ENCODE data around the gene HCN1. TPM values are rescaled to one million over a fixed set of nuclear protein-coding genes. Genes with fewer than 3 reads are reported as not detected.

HCN1 gene
- not detected in 2 replicates for total RNA-seq

DNA sequence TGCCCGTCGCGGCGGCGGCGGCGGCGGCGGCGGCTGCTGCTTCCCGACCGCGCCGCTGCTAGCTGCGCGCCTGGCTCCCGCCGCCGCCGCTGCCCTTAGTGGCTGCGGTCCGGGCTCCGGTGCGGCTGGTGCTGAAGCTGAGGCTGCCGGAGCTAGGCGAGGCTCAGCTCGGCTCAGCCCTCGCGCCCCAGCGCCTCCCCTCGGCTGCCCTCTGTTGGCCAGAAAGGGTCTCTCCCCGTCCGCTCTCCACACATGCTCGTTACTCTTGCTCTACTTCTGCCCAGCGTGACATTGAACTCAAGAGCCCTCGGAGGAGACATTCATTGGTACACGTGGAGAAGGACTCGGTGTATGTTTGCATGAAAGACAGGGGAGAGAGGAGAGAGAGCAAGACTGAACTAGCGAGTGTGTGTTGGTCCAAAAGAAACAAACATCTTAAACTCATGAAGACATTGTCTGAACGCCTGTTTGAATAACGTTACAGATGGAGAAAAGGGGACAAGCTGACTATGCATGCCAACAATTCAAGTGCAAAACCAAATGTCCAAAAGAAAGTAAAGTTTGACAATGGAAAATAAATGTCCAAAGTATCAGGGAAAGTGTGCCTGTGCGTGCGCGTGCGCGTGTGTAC is at the start of gene HCN1:
Gene HCN1, minus strand, starts transcription at position 175 of the 631 bp plus-strand sequence.

All from thoracic aorta endothelial cell (primary cell).